Measurements from ENCODE around the gene GSN. TPM values are rescaled to one million over a fixed set of nuclear protein-coding genes. Genes with fewer than 3 reads are reported as not detected.

GSN gene
- total RNA-seq, 1 donor from 2014 or later, result 72.1 TPM

GRCh38 chr9:121331992-121332685 lies 64.2 kb downstream of the GSN start:
- H3K4me2 ChIP-seq, result no peak overlapping the region
- H3K9me3 ChIP-seq (ENCODE audit: low read depth), result no peaks in the 10 kb centered on the region
- no peaks in the 10 kb centered on the region for H3K4me1 ChIP-seq
- H3K36me3 Mint-ChIP-seq, result peaks cover 12% of the 10 kb centered on the region
- no peaks in the 10 kb centered on the region for H3K36me3 ChIP-seq
- no peak for TF ChIP-seq EZH2phosphoT487 (IDR thresholded peaks at IDR 0.05)
- TF ChIP-seq, protein P1, sequence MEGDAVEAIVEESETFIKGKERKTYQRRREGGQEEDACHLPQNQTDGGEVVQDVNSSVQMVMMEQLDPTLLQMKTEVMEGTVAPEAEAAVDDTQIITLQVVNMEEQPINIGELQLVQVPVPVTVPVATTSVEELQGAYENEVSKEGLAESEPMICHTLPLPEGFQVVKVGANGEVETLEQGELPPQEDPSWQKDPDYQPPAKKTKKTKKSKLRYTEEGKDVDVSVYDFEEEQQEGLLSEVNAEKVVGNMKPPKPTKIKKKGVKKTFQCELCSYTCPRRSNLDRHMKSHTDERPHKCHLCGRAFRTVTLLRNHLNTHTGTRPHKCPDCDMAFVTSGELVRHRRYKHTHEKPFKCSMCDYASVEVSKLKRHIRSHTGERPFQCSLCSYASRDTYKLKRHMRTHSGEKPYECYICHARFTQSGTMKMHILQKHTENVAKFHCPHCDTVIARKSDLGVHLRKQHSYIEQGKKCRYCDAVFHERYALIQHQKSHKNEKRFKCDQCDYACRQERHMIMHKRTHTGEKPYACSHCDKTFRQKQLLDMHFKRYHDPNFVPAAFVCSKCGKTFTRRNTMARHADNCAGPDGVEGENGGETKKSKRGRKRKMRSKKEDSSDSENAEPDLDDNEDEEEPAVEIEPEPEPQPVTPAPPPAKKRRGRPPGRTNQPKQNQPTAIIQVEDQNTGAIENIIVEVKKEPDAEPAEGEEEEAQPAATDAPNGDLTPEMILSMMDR (IDR thresholded peaks at IDR 0.05), result peak; percentile 12
- TF ChIP-seq EZH2 (IDR thresholded peaks at IDR 0.05), result no peak
- no peaks in the 10 kb centered on the region for H3K79me2 ChIP-seq (ENCODE audit: low read depth)
- H3K4me1 Mint-ChIP-seq, result peaks cover 11% of the 10 kb centered on the region
- H4K20me1 ChIP-seq (ENCODE audit: low read depth), result no peaks in the 10 kb centered on the region
- no peak overlapping the region for H3K27ac ChIP-seq
- H3K9me3 Mint-ChIP-seq, result no peaks in the 10 kb centered on the region
- H3K4me3 Mint-ChIP-seq, result no peak overlapping the region
- no peak for DNase-seq (ENCODE audit: low spot score)
- H3F3A ChIP-seq (ENCODE audit: low read depth), result no peaks in the 10 kb centered on the region
- no peak overlapping the region for H2AFZ ChIP-seq (replicated peaks)
- no peak overlapping the region for H3K9ac ChIP-seq
- no peaks in the 10 kb centered on the region for H3K27me3 ChIP-seq
- H3K27me3 Mint-ChIP-seq (ENCODE audit: insufficient read depth, low read depth), result peaks cover 4% of the 10 kb centered on the region
- H3K4me3 ChIP-seq, result no peak overlapping the region
- no peak overlapping the region for H3K27ac Mint-ChIP-seq

DNA sequence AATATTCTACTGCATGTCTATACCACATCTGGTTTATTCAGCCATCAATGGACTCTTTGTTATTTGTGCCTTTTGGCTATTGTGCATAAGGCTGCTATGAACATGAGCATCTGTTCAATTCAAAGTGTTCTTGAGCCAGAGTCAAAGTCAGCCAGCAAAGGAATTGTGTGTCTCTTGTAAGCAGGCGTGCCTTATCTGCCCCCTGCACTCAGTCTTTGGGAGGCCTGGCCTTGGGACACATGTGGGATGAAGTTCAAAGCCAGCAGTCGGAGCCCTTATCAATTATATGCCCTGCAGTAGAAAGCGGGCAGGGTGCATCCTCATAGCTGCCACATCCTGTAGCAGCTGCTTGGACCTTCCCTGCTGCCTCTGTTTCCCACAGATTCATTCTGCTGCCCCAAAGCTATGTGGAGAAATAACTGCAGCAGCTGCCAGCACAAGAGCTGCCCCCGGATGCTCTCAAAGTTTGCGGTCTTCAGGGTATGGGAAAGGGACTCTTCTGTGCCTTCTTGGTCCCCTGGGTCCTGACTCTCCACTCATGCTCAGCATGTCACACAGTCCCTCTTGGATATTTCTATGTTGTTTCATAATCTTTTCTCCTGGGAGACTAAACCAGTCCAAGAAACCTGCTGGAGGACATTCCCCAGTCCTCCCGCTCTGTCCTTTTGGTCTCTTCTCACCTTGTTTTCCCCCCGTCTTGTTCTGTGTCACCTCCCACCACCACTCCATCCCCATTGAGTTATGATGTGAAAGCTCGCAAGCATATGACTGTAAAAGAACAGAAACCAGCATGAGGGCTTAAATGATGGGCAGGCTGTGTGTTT lies 66.2 kb downstream of the GSN start:
- H3K9ac ChIP-seq, result no peak overlapping the region
- H2AFZ ChIP-seq (replicated peaks), result no peak overlapping the region
- H3K27me3 ChIP-seq, result no peaks in the 10 kb centered on the region
- H3K4me3 Mint-ChIP-seq, result no peak overlapping the region
- no peaks in the 10 kb centered on the region for H3K9me3 Mint-ChIP-seq
- H3K4me2 ChIP-seq, result no peak overlapping the region
- no peaks in the 10 kb centered on the region for H3K79me2 ChIP-seq (ENCODE audit: low read depth)
- no peaks in the 10 kb centered on the region for H4K20me1 ChIP-seq (ENCODE audit: low read depth)
- no peaks in the 10 kb centered on the region for H3K9me3 ChIP-seq (ENCODE audit: low read depth)
- no peak overlapping the region for H3K27ac ChIP-seq
- H3K36me3 ChIP-seq, result no peaks in the 10 kb centered on the region
- H3K4me3 ChIP-seq, result no peak overlapping the region
- H3K27me3 Mint-ChIP-seq (ENCODE audit: insufficient read depth, low read depth), result peaks cover 4% of the 10 kb centered on the region
- no peaks in the 10 kb centered on the region for H3K4me1 ChIP-seq
- H3F3A ChIP-seq (ENCODE audit: low read depth), result no peaks in the 10 kb centered on the region
- no peak for DNase-seq (ENCODE audit: low spot score)
- TF ChIP-seq, protein P1 (IDR thresholded peaks at IDR 0.05), result no peak
- TF ChIP-seq EZH2phosphoT487 (IDR thresholded peaks at IDR 0.05) (no peak), EZH2 (IDR thresholded peaks at IDR 0.05) (no peak)
- peaks cover 14% of the 10 kb centered on the region for H3K4me1 Mint-ChIP-seq
- H3K27ac Mint-ChIP-seq, result no peak overlapping the region
- peaks cover 12% of the 10 kb centered on the region for H3K36me3 Mint-ChIP-seq

- Histone ChIP-seq H2AFZ (replicated peaks) (no peak overlapping the region), H4K20me1 (ENCODE audit: low read depth) (no peaks in the 10 kb centered on the region), H3K27ac (no peak overlapping the region), H3F3A (ENCODE audit: low read depth) (no peaks in the 10 kb centered on the region), H3K4me1 (no peaks in the 10 kb centered on the region), H3K4me3 (no peak overlapping the region), H3K9me3 (ENCODE audit: low read depth) (no peaks in the 10 kb centered on the region), H3K9ac (no peak overlapping the region), H3K27me3 (no peaks in the 10 kb centered on the region), H3K4me2 (no peak overlapping the region), H3K36me3 (no peaks in the 10 kb centered on the region), H3K79me2 (ENCODE audit: low read depth) (no peaks in the 10 kb centered on the region)
- Mint-ChIP-seq H3K4me1 (peaks cover 14% of the 10 kb centered on the region), H3K4me3 (no peak overlapping the region), H3K27me3 (ENCODE audit: insufficient read depth, low read depth) (peaks cover 2% of the 10 kb centered on the region), H3K36me3 (peaks cover 8% of the 10 kb centered on the region), H3K27ac (no peak overlapping the region), H3K9me3 (no peaks in the 10 kb centered on the region)
- no peak for TF ChIP-seq EZH2phosphoT487 (IDR thresholded peaks at IDR 0.05)
- TF ChIP-seq, protein P1 (IDR thresholded peaks at IDR 0.05), result no peak
- no peak for TF ChIP-seq EZH2 (IDR thresholded peaks at IDR 0.05)
- DNase-seq (ENCODE audit: low spot score), result no peak
Measured at GRCh38 chr9:121336665-121337064, 68.7 kb downstream of the GSN start.

Data from neural progenitor cell (in vitro differentiated cells).